ENCODE data around the gene NCL.
"Not testable (repeated sequence)": the region's sequence is repeated elsewhere in the genome, so short reads cannot be mapped to it uniquely, and the experiment has no call there.

Gene NCL

DNA sequence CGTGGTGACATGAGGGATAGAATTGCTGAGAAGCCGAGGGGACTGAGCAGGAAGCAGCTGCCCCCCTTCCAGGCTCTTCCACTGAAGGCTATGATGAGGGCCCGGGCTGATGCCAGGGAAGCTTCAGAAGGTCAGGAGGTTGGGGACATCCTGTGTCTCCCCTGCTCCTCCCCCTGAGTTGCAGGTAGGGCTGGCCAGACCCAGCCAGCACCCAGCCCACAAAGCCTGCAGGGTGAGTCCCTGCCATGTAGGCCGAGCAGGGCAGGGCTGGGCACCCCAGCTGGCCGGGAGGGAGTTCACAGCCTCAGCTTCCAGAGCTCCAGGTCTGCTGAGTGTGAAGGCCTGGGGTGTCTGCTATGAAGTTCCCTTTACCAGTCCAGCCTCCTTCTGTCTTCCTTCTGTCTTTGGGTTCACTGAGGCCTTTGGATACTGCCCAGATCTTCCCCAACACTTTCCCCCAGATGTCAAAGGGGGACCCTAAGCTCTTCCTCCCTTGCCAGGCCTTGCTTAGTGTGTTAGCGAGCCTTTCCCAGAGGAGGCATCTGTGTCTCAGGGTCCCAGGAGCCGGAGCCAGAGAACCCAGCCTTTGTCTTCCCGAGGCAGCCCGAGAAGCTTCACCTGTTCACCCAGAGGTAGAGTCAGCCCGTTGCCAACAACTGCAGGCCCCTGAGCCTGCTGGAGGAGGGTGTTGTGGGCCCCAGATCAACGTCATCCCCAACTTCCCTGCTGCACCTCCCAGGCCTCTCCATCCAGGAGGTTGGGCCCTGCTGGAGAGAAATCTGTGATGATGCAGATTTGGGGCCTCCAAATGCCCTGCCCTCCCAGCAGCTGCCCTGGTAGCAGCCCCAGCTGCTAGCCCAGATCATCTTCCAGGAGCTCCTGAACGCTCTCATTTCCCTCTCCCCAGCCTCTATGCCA is 3.6 kb upstream of the NCL start:
- no peak for DNase-seq (ENCODE audit: extremely low read depth, low read depth)

DNA sequence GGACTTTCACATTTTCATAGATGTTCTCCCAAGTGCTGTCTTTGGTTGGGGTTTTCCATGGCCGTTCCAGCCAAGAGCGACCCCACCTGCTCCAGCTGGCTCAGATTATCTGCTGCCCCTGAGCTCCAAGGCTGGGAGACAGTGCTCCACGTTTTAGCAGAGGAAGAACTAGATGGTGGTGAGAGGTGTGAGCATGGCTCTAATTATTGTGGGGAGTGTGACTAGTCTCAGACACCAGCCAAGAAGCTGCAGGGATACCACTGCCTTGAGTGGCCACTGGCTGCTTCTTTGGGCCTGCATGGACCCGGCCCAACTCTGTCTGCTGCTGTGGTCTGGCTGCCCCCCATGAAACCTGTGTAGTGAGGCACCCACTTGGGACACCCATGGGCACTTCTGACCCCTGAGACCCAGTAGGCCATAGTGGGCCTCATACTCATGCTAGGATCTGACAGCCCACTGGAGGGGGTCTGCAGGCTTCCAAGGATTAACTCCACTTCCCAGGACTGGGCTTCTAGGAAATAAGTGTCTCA is 2.8 kb upstream of the NCL start:
- TF ChIP-seq, protein P1, sequence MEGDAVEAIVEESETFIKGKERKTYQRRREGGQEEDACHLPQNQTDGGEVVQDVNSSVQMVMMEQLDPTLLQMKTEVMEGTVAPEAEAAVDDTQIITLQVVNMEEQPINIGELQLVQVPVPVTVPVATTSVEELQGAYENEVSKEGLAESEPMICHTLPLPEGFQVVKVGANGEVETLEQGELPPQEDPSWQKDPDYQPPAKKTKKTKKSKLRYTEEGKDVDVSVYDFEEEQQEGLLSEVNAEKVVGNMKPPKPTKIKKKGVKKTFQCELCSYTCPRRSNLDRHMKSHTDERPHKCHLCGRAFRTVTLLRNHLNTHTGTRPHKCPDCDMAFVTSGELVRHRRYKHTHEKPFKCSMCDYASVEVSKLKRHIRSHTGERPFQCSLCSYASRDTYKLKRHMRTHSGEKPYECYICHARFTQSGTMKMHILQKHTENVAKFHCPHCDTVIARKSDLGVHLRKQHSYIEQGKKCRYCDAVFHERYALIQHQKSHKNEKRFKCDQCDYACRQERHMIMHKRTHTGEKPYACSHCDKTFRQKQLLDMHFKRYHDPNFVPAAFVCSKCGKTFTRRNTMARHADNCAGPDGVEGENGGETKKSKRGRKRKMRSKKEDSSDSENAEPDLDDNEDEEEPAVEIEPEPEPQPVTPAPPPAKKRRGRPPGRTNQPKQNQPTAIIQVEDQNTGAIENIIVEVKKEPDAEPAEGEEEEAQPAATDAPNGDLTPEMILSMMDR (IDR thresholded peaks at IDR 0.05; ENCODE audit: low read depth, low read length) = no peak
- no peak for DNase-seq (ENCODE audit: extremely low read depth, low read depth)

More for the DNA sequence above, 3.6 kb upstream of the NCL start:
- TF ChIP-seq, protein P1 (IDR thresholded peaks at IDR 0.05; ENCODE audit: low read depth, low read length) = no peak

DNA sequence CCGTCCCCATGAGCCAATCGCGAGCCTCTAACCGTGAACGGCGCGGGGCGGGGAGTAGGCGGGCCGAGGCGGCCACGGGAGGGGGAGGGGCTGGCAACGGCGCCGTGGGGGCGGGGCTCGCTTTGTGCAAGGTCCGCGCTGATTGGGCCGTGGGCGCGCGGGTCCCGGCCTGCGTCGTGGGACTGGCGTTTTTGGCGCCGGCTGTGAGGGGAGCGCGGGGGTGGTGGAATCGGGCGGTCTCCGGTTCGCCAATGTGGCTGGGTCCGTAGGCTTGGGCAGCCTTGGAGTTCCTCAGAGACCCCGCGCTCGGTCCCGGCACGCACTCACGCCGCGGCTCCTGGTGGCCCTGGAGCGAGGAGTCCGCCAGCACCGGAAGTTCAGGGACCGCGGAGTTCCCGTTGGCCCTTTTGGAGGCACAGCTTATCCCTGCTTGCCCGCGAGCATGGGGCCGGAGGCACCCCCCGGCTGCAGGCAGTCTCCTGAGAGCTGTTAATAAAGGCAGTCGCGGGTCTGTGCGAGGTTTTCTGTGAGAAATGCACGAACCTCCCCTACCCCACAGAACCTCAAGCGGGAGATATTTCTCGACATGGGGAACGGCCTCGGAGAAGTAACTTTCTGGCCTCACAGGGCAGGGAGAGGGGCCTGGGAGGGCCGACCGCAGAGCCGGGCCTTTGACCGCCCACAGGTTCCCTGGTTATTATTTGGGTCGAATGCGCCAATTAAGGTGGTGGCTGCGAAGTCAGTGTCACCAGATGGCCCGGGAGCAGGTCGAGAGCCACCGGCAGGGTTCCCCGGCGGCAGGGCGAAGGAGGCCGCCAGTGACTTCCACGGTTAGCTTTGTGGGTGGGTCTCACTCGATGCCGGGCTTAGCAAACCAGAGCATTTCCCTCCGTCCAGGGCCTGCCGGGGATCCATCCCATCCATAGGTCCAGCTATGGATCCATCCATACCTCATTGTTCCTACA is 574 bp upstream of the NCL start:
- TF ChIP-seq, protein P1 (IDR thresholded peaks at IDR 0.05; ENCODE audit: low read depth, low read length) = no peak

DNA sequence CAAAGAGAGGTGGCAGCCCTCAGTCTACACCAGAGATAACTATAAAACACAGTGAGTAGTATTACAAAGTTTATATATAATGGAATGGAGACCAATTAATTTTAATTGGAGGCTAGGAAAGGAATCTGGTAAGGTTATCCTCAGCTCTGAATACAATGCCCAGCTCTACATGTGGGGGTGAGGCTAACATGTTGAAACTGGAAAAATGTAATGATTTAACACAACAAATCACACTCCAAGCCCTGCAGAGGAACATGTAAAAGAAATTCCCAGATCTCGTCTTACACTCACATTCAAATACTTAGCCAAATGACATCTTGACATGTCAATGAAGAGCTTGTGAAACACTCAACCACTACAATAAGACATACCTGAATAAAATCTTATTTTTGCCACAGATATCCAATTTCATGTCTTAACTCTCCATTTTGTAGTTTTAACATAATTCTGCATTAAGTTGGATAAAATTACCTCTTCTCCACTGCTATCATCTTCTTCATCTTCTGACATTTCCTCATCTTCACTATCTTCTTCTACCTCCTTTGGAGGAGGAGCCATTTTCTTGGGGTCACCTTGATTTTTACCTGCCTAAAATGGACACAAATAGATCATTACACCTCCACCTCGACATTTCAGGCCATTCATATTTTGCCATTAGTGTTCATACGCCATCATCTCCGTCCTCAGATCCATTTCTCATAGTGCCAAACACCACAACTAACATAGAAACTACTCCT is 1.4 kb downstream of the NCL start:
- TF ChIP-seq, protein P1 (IDR thresholded peaks at IDR 0.05; ENCODE audit: low read depth, low read length) = no peak
- DNase-seq (ENCODE audit: extremely low read depth, low read depth) = no peak

More for the DNA sequence above, 574 bp upstream of the NCL start:
- no peak for DNase-seq (ENCODE audit: extremely low read depth, low read depth)

DNA sequence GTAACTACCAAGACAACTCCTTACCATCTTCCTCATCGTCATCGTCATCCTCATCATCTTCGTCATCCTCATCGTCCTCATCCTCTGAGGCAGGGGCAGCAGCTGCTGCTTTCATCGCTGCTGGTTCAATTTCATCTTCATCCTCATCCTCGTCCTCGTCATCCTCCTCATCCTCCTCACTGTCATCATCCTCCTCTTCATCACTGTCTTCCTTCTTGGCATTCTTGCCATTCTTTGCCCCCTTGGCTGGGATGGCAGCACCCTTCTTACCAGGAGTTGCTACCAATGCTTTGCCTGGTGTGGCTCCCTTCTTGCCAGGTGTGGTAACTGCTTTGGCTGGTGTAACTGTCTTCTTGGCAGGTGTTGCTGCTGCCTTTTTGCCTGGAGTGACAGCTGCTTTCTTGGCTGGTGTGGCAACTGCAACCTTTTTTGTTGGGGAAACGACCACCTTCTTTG is 2.7 kb downstream of the NCL start:
- TF ChIP-seq, protein P1 (IDR thresholded peaks at IDR 0.05; ENCODE audit: low read depth, low read length) = no peak
- DNase-seq (ENCODE audit: extremely low read depth, low read depth) = no peak

DNA sequence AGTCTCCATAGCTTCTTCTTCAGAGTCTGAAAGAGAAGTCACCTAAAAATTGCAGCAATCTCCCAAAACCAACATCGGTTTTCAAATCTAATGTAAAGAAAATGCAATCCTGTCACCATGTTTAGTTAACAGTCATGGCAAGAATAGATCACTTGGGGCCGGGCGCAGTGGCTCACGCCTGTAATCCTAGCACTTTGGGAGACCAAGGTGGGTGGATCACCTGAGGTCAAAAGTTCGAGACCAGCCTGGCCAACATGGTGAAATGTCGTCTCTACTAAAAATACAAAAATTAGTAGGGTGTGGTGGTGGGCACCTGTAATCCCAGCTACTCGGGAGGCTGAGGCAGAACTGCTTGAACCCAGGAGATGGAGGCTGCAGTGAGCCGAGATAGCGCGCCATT is 3.4 kb downstream of the NCL start:
- not testable (repeated sequence) for DNase-seq (ENCODE audit: extremely low read depth, low read depth)
